Prostate gland (tissue), 2 donors: Measurements from ENCODE around the gene PTPRK.

Experiments
- POLR2A ChIP-seq: fragments of 450-650 bp; IDR thresholded peaks from one replicate; pipeline ENCODE4 v1.6.1; 2016; ENCODE audit warnings: antibody characterized with exemption, mild to moderate bottlenecking
- POLR2AphosphoS5 ChIP-seq: sonication (generic); formaldehyde crosslinking; IDR thresholded peaks from one replicate; pipeline ENCODE4 v1.6.1; 2017; ENCODE audit warnings: antibody characterized with exemption
- TF ChIP-seq, protein P1 (sequence below), 4 experiments: fragments of 200-600 bp in 2 of 4; fragments of 450-650 bp in 2 of 4; sonication (generic) in 2 of 4; IDR thresholded peaks; 1 replicate in 3 of 4; 2 replicates in 1 of 4; pipeline ENCODE4 v1.5.1; 2016 to 2019; ENCODE audit warnings: antibody characterized with exemption in 4 of 4, mild to moderate bottlenecking in 2 of 4, moderate library complexity in 2 of 4

DNA sequence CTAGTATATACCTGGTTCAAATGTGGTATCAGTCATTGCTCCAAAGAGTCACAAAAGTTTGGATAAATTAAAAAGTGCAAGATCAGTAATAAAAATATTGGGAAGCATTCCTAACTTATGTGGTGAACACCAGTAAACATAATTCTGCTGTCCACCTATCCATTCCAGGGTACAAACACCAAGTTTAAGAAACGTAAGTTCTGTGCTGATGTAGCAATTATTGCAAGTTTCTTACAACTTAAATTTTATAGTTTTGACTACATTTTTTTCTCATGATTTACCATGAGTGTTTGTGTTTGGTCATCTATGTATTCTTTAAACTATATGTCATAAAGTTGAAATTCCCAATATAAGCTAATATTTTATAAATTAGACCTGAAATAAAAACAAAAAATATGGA is 364.6 kb downstream of the PTPRK start:
- TF ChIP-seq POLR2A (no peak), POLR2AphosphoS5 (no peak)
- TF ChIP-seq, protein P1, sequence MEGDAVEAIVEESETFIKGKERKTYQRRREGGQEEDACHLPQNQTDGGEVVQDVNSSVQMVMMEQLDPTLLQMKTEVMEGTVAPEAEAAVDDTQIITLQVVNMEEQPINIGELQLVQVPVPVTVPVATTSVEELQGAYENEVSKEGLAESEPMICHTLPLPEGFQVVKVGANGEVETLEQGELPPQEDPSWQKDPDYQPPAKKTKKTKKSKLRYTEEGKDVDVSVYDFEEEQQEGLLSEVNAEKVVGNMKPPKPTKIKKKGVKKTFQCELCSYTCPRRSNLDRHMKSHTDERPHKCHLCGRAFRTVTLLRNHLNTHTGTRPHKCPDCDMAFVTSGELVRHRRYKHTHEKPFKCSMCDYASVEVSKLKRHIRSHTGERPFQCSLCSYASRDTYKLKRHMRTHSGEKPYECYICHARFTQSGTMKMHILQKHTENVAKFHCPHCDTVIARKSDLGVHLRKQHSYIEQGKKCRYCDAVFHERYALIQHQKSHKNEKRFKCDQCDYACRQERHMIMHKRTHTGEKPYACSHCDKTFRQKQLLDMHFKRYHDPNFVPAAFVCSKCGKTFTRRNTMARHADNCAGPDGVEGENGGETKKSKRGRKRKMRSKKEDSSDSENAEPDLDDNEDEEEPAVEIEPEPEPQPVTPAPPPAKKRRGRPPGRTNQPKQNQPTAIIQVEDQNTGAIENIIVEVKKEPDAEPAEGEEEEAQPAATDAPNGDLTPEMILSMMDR (IDR thresholded peaks at IDR 0.05): no peak
